Thymus (tissue), 11 donors: ENCODE data around the gene TMEM43. TPM values are rescaled to one million over a fixed set of nuclear protein-coding genes. Genes with fewer than 3 reads are reported as not detected.

ENCODE experiments used
- DNase-seq, 9 donors: peaks; one replicate each; pipeline ENCODE4 v3.0.0-alpha.2; 2013; ENCODE audit warnings: low spot score in 9 of 9, low read depth in 6 of 9, missing footprints in 1 of 9
- H3K27ac ChIP-seq, 2 donors: one replicate each; pipeline ENCODE4 v1.5.1; 2013; ENCODE audit warnings: control low read depth in 1 of 2, low read depth in 1 of 2, low read length in 1 of 2, mild to moderate bottlenecking in 1 of 2, moderate library complexity in 1 of 2
- H3K27me3 ChIP-seq, 2 donors: one replicate each; pipeline ENCODE4 v1.5.1; 2013; ENCODE audit warnings: low read length in 1 of 2; ENCODE audit not compliant: control insufficient read depth in 2 of 2, insufficient read depth in 1 of 2
- H3K36me3 ChIP-seq, 2 donors: one replicate each; pipeline ENCODE4 v1.5.1; 2013; ENCODE audit warnings: low read length in 1 of 2, mild to moderate bottlenecking in 1 of 2, moderate library complexity in 1 of 2; ENCODE audit not compliant: control insufficient read depth in 2 of 2, insufficient read depth in 2 of 2
- H3K4me1 ChIP-seq, 2 donors: one replicate each; pipeline ENCODE4 v1.5.1; 2013; ENCODE audit warnings: low read length in 2 of 2; ENCODE audit not compliant: control insufficient read depth in 2 of 2, insufficient read depth in 2 of 2
- H3K4me3 ChIP-seq, 2 donors: one replicate each; pipeline ENCODE4 v1.5.1; 2013; ENCODE audit warnings: low read length in 2 of 2, control low read depth in 1 of 2, mild to moderate bottlenecking in 1 of 2
- H3K9me3 ChIP-seq, 2 donors: one replicate each; pipeline ENCODE4 v1.5.1; 2013; ENCODE audit warnings: low read length in 1 of 2, mild to moderate bottlenecking in 1 of 2; ENCODE audit not compliant: control insufficient read depth in 2 of 2, insufficient read depth in 1 of 2
- WGBS: extraction: QIAGEN DNeasy Blood & Tissue Kit; methylation state at CpG from one replicate; pipeline ENCODE4 v1.1.7; 2013; 5-methylcytosine and 5-hydroxymethylcytosine counted together
- polyA plus RNA-seq: library from polyadenylated mRNA; stranded (reverse); fragments of 200-250 nt; gene quantifications from one replicate; pipeline ENCODE4 v1.2.3, GENCODE V29; 2013
- total RNA-seq: library from RNA; stranded (reverse); fragments of 120-200 nt; gene quantifications from one replicate; pipeline ENCODE4 v1.2.4, GENCODE V29; 2013
- donor health status: healthy.

TMEM43 gene
- total and polyA plus RNA-seq, 2 donors, result 29.9 to 50.4 TPM

DNA sequence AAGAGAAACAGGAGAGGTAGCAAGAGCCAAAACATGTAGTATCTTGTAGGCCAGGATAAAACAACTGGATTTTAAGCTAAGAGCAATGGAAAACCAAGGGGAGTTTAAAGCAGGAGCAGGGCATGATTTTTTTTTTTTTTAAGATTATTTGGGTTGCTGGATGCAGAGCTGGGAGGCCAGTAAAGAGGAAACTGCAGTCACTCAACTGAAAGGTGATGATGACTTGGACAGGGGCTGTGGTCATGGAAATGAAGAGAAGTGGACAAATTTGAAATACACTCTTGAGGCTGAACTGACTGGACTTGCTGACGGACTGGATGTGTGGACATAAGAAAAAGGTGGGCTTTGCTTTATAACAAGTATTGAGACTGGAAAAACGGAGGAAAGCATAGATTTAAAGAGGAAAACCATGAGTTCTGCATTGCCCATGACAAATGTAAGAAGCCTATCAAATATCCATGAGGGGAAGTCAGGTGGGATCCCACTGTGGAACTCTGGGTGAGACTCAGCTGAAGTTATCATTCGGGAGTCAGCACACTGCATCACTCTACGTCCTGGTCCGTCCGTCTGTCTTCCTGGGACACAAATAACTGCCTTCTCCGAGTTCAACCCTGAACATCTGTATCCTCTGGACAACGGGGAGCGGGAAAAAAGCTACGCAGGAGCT, 52.9 kb downstream of the TMEM43 start:
- no peaks in the 10 kb centered on the region for H3K9me3 ChIP-seq
- WGBS, result 14% methylated on average over 10 of the region's 10 CpGs
- peak overlapping the region; percentile 79 to 81 for H3K27ac ChIP-seq
- peaks cover 33 to 36% of the 10 kb centered on the region in 2 donors for H3K4me1 ChIP-seq
- DNase-seq, result no peak
- peak overlapping the region; percentile 62 to 81 for H3K4me3 ChIP-seq
- no peaks in the 10 kb centered on the region for H3K27me3 ChIP-seq
- peaks cover 8 to 12% of the 10 kb centered on the region in 2 donors for H3K36me3 ChIP-seq

DNA sequence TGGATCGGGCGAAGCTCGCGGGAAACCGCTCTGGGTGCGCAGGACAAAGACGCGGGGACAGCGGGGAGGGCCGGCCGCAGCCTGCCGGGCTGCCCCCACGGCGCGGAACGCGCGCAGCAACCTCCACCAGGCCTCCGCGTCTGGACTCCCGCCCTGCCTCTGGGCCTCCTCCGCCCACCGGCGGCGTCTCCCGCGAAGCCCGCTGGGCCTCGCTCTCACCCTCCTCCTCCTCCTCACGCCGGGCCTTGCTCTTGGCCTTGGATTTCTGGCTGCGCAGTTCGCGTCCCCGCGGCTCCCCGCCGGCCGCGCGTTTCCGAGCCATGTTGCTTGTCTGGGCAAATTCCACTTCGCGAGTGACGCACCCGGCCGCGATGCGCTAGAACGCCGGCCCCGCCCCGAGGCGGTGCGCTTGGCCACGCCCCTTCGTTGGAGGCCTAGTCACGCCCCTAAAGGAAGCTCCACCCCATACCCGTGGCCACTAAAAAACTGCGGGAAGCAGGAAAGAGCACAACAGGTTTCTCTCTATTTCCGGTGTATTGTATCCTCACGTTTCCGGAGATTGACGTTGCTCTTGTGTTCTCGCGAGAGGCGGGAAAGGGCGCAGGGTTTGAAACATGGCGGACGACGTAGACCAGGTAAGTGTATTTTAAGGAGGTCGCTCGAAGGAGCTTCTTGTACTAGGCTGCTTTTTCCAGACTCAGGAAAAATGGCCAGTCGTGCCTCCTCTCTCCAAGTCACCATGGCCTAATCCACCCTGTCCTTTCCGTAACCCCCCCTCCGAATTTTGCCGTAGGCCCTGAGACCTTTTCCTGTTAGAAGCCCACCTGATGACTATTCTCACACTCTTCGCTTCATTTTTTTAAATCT, 53.6 kb downstream of the TMEM43 start, which contains the start of the genes LSM3 and XPC:
Gene LSM3 (plus strand): TSS at position 571 of the 867 bp plus-strand sequence. CDS start 44 bp downstream, at position 615.
Gene XPC (minus strand): TSS at position 355 of the 867 bp plus-strand sequence. CDS start 33 bp downstream, at position 322.
- peak within 1 kb of the TSS; percentile 79 to 81 for H3K27ac ChIP-seq
- WGBS, result under 1% methylated on average over 78 of the region's 78 CpGs

DNA sequence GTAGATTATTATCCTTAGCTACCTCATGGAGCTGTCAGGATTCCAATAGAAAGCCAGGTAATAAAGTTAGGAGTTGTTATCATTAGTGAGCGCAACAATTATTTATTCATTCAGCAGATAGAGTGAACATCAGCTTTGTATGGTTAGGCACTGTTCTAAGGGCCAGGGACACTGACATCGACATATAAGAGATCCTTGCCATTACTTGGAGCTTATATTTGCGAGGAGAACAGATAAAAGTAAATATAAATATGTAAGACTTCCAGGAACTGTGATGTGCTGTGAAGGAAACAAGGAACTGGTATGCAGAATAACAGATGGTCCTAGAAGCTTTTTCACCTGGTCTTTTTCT, 54.2 kb downstream of the TMEM43 start:
- Histone ChIP-seq H3K9me3 (no peaks in the 10 kb centered on the region), H3K27me3 (no peaks in the 10 kb centered on the region), H3K36me3 (peaks cover 13 to 15% of the 10 kb centered on the region in 2 donors), H3K4me3 (peak overlapping the region; percentile 62 to 81), H3K4me1 (peaks cover 33 to 38% of the 10 kb centered on the region in 2 donors), H3K27ac (peak overlapping the region in 1 of 2 donors; percentile 76)
- WGBS, result 5% methylated on average over 3 of the region's 3 CpGs
- no peak for DNase-seq

More for the DNA sequence above, 53.6 kb downstream of the TMEM43 start, which contains the start of the genes LSM3 and XPC:
- Histone ChIP-seq H3K9me3 (no peaks in the 10 kb centered on the region), H3K27me3 (no peaks in the 10 kb centered on the region), H3K36me3 (peaks cover 10 to 12% of the 10 kb centered on the region in 2 donors), H3K4me1 (peaks cover 33 to 38% of the 10 kb centered on the region in 2 donors), H3K4me3 (peak within 1 kb of the TSS; percentile 62 to 81)
- peak; percentile 95 to 99 (median 97) for DNase-seq

DNA sequence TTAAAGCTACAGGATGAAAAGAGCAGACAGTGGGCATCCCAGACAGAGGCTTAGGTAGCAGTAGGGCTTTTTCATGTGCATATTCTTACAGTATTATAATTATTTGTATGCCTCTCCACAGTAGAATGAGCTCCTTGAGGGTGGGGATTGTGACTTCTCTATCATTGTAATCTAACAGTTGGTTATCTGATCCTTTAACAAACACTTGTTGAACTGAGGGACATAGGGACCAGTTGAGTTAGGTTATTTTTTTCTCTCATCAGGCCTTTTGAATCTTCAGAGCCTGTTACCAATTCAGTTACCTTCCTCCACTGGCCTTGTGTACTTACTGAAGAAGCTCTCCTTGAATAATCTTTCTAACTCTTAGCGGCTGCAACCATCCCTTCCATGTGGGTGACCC, 54.9 kb downstream of the TMEM43 start:
- H3K4me1 ChIP-seq, result peaks cover 32 to 36% of the 10 kb centered on the region in 2 donors
- DNase-seq, result no peak
- 98% methylated on average over 1 of the region's 1 CpG for WGBS
- no peaks in the 10 kb centered on the region for H3K9me3 ChIP-seq
- peaks cover 14 to 17% of the 10 kb centered on the region in 2 donors for H3K36me3 ChIP-seq
- no peaks in the 10 kb centered on the region for H3K27me3 ChIP-seq
- no peak overlapping the region for H3K27ac ChIP-seq
- no peak overlapping the region for H3K4me3 ChIP-seq

DNA sequence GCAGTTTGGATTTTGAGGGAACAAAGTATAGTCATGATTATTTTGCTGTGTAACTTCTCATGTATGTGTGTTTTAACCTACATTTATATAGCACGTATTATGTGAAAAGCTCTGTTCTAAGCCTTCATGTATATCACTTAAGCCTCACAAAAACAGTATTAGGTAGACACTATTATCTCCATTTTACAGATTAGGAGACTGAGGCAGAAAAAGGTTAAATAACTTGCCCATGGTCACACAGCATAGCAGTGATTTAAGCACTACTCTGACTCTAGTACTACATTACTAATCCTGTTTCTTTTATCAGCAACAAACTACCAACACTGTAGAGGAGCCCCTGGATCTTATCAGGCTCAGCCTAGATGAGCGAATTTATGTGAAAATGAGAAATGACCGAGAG, 56.4 kb downstream of the TMEM43 start:
- Histone ChIP-seq H3K9me3 (no peaks in the 10 kb centered on the region), H3K4me1 (peaks cover 18 to 21% of the 10 kb centered on the region in 2 donors), H3K36me3 (peaks cover 24 to 29% of the 10 kb centered on the region in 2 donors), H3K27ac (no peak overlapping the region), H3K4me3 (no peak overlapping the region), H3K27me3 (no peaks in the 10 kb centered on the region)
- 98% methylated on average over 3 of the region's 3 CpGs for WGBS
- DNase-seq, result no peak

DNA sequence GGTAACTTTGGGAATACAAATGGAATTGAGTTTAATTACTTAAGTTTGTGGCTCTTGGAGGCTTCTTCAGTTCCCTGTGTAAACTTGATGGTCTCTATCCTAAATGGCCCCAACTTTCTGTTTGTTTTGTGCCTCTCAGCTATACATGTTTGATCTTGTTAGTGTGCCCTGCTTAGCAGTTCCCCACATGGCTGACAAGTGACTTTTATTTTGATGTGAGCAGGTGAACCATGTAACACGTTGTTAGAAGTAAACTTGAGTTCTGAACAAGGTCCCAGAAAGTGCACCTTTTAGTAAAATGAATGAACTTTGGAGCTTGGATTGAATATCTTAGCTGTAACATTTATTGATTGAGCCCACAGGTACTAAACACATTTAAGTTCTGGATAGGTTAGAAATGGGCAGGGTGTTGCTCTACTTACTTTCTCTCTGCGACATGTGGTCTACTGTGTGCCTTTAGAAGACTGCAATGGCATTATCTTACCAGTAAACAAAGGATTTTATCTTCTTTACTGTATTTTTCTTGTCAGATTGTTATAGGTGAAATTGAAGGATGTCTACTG, 58.2 kb downstream of the TMEM43 start:
- H3K36me3 ChIP-seq, result peaks cover 30 to 42% of the 10 kb centered on the region in 2 donors
- WGBS, result 84% methylated on average over 2 of the region's 2 CpGs

DNA sequence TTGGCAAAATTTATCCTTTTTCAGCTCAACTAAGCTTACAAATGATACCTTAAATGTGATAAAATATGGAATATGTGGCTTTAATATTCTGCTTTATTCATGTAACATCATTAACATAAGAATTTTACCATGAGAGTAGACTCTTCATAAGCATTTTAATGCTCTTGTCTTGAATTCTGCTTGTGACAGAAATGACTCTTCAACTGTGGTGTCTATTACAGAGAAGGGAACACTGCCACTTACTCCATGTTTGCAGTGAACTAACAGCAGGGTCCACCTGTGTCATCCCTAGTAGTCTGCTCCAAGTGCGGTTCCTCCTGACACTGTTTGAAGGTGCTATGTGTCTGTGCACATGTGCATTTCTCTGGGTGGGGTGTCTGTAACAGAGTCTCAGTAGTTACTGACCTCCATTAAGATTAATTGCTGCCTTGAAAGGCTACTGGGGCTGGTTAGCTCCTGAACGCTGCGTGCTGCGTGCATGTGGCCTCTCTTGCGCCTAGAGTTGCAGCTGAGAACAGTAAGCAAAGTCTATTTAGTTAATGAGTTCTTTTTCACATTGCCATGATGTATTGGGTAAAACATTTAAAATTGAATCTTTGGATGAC, 62.1 kb downstream of the TMEM43 start:
- 99% methylated on average over 5 of the region's 5 CpGs for WGBS
- peaks cover 27 to 37% of the 10 kb centered on the region in 2 donors for H3K36me3 ChIP-seq

More for the DNA sequence above, 58.2 kb downstream of the TMEM43 start:
- Histone ChIP-seq H3K27me3 (no peaks in the 10 kb centered on the region), H3K4me1 (peaks cover 8 to 9% of the 10 kb centered on the region in 2 donors), H3K4me3 (no peak overlapping the region), H3K9me3 (no peaks in the 10 kb centered on the region), H3K27ac (no peak overlapping the region)
- DNase-seq, result no peak

DNA sequence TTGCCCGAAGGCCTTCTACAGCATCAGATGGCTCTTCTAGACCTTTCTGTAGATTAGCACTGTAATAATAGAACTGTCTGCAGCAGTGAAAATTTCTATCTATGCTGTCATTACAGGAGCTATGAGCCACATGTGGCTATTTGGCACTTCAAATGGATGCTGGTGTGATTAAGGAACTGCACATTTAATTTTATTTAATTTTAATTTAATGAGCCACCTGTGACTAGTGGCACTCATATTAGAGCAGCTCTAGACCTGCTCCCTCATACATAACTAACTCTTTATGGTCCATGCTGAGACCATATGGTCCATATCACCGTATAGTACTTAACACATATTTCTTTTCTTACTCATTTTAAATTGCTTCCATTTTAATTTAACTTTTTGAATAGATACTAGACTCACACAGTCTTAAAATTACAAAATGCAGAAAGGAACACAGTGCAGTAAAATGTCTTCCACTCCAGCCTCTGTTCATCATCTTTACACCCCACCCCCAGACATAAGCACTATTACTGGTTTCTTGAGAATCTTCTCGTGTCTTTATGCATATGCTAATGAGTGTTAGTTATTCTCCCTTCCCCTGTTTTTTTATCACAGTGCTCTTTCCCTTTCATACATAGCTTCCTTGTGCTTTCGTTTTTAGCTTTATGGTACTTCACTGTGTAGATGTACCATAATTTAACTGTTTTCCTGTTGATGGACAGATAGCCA, 63.3 kb downstream of the TMEM43 start:
- 84% methylated on average over 4 of the region's 4 CpGs for WGBS
- Histone ChIP-seq H3K4me1 (no peaks in the 10 kb centered on the region), H3K36me3 (peaks cover 21 to 31% of the 10 kb centered on the region in 2 donors), H3K27me3 (no peaks in the 10 kb centered on the region), H3K4me3 (no peak overlapping the region), H3K27ac (no peak overlapping the region), H3K9me3 (no peaks in the 10 kb centered on the region)
- no peak for DNase-seq

More for the DNA sequence above, 62.1 kb downstream of the TMEM43 start:
- no peak overlapping the region for H3K4me3 ChIP-seq
- H3K4me1 ChIP-seq, result peaks cover 0 to 3% of the 10 kb centered on the region in 2 donors
- DNase-seq, result no peak
- H3K9me3 ChIP-seq, result no peaks in the 10 kb centered on the region
- H3K27ac ChIP-seq, result no peak overlapping the region
- no peaks in the 10 kb centered on the region for H3K27me3 ChIP-seq
